IMR-90 (cell line): ENCODE measurements around the gene CDH13. TPM values are rescaled to one million over a fixed set of nuclear protein-coding genes. Genes with fewer than 3 reads are reported as not detected.

Experiments used
- ATAC-seq: fragments of 200-7000 bp; cut with Tn5 transposase; 2 replicates; pipeline ENCODE4 v1.9.1; 2020; ENCODE audit warnings: low read depth, mild to moderate bottlenecking, moderate library complexity
- BruUV-seq: library from RNA; stranded (reverse); fragments of 400-500 nt; replicated peaks from 2 replicates; lab custom pipeline; 2021; lab: Mats Ljungman, UMichigan
- CTCF ChIA-PET: fragments of 300-600 bp; formaldehyde crosslinking; extraction: SDS; loops from one replicate; lab custom pipeline; 2021; ENCODE audit warnings: antibody characterized with exemption; lab: Yijun Ruan, JAX
- POLR2A ChIA-PET: fragments of 300-600 bp; sonication (Branson Sonifier 250); formaldehyde crosslinking; loops from one replicate; lab custom pipeline; 2022; ENCODE audit warnings: antibody characterized with exemption; ENCODE audit not compliant: unreplicated experiment; lab: Charles Lee
- DNase-seq: peaks from one replicate; pipeline ENCODE4 v3.0.0; 2013
- H2AFZ ChIP-seq: replicated peaks from 2 replicates; pipeline ENCODE3; 2013; ENCODE audit warnings: low read length, mild to moderate bottlenecking; ENCODE audit not compliant: poor library complexity
- H2AK5ac ChIP-seq: 2 replicates; pipeline ENCODE4 v1.6.1; 2013; ENCODE audit warnings: low read depth, low read length, inconsistent platforms
- H2AK9ac ChIP-seq: replicated peaks from 2 replicates; pipeline ENCODE3; 2013; ENCODE audit warnings: mild to moderate bottlenecking, low read depth, low read length, moderate library complexity; ENCODE audit not compliant: poor library complexity
- H2BK120ac ChIP-seq: 2 replicates; pipeline ENCODE4 v1.6.1; 2013; ENCODE audit warnings: low read depth, low read length, inconsistent platforms
- H2BK15ac ChIP-seq: 3 replicates; pipeline ENCODE4 v1.6.1; 2013; ENCODE audit warnings: low read depth, low read length, inconsistent platforms
- H2BK20ac ChIP-seq: 2 replicates; pipeline ENCODE4 v1.6.1; 2013; ENCODE audit warnings: low read depth, mild to moderate bottlenecking, inconsistent platforms, low read length, moderate library complexity
- H2BK5ac ChIP-seq: 2 replicates; pipeline ENCODE4 v1.6.1; 2013; ENCODE audit warnings: mild to moderate bottlenecking, low read depth, low read length, inconsistent platforms; ENCODE audit not compliant: poor library complexity, severe bottlenecking
- H3K14ac ChIP-seq: replicated peaks from 2 replicates; pipeline ENCODE4 v1.6.1; 2013; ENCODE audit warnings: low read depth, low read length, inconsistent platforms
- H3K18ac ChIP-seq: 2 replicates; pipeline ENCODE4 v1.6.1; 2013; ENCODE audit warnings: low read depth, low read length, control low read depth
- H3K23ac ChIP-seq: 2 replicates; pipeline ENCODE4 v1.6.1; 2013; ENCODE audit warnings: low read depth, low read length, inconsistent platforms
- H3K27ac ChIP-seq: 2 replicates; pipeline ENCODE4 v1.5.1; 2013; ENCODE audit warnings: mild to moderate bottlenecking, control low read depth, low read length; ENCODE audit not compliant: insufficient read depth
- H3K27me3 ChIP-seq: 2 replicates; pipeline ENCODE4 v1.6.1; 2013; ENCODE audit warnings: low read length; ENCODE audit not compliant: control insufficient read depth, insufficient read depth
- H3K36me3 ChIP-seq: 2 replicates; pipeline ENCODE4 v1.6.1; 2013; ENCODE audit warnings: low read length, mixed read lengths; ENCODE audit not compliant: control insufficient read depth, insufficient read depth
- H3K4ac ChIP-seq: 2 replicates; pipeline ENCODE4 v1.6.1; 2013; ENCODE audit warnings: low read depth, low read length, inconsistent platforms
- H3K4me1 ChIP-seq: 2 replicates; pipeline ENCODE4 v1.6.1; 2013; ENCODE audit warnings: low read length, mixed read lengths; ENCODE audit not compliant: control insufficient read depth, insufficient read depth
- H3K4me2 ChIP-seq: 2 replicates; pipeline ENCODE4 v1.6.1; 2013; ENCODE audit warnings: low read depth, mild to moderate bottlenecking, control low read depth, low read length, moderate library complexity
- H3K4me3 ChIP-seq: 2 replicates; pipeline ENCODE4 v1.5.1; 2013; ENCODE audit warnings: low read depth, mild to moderate bottlenecking, control low read depth, low read length, moderate library complexity; ENCODE audit not compliant: insufficient read depth
- H3K56ac ChIP-seq: 2 replicates; pipeline ENCODE4 v1.6.1; 2013; ENCODE audit warnings: low read length, inconsistent platforms; ENCODE audit not compliant: insufficient read depth; ENCODE audit errors: extremely low read depth
- H3K79me1 ChIP-seq, 2 experiments: 2 replicates each; pipeline ENCODE4 v1.6.1; 2013; ENCODE audit warnings: low read length in 2 of 2, inconsistent platforms in 1 of 2, low read depth in 1 of 2
- H3K9ac ChIP-seq: 2 replicates; pipeline ENCODE4 v1.6.1; 2013; ENCODE audit warnings: low read depth, low read length, control low read depth
- H3K9me1 ChIP-seq: 2 replicates; pipeline ENCODE4 v1.6.1; 2013; ENCODE audit warnings: low read length, inconsistent platforms; ENCODE audit not compliant: insufficient read depth
- H3K9me3 ChIP-seq: 2 replicates; pipeline ENCODE4 v1.6.1; 2013; ENCODE audit warnings: low read length; ENCODE audit not compliant: control insufficient read depth, insufficient read depth
- H4K20me1 ChIP-seq: 2 replicates; pipeline ENCODE4 v1.6.1; 2013; ENCODE audit warnings: low read length, inconsistent platforms; ENCODE audit not compliant: insufficient read depth
- H4K5ac ChIP-seq: 2 replicates; pipeline ENCODE4 v1.6.1; 2013; ENCODE audit warnings: mild to moderate bottlenecking, low read depth, low read length, control low read depth
- H4K8ac ChIP-seq, 2 experiments: 2 replicates each; pipeline ENCODE4 v1.6.1; 2013; ENCODE audit warnings: low read depth in 2 of 2, low read length in 2 of 2, control low read depth in 1 of 2, inconsistent platforms in 1 of 2
- H4K91ac ChIP-seq: 2 replicates; pipeline ENCODE4 v1.6.1; 2013; ENCODE audit warnings: low read depth, low read length, inconsistent platforms; ENCODE audit not compliant: insufficient read depth
- FOS ChIP-seq: fragments of 150-350 bp; IDR thresholded peaks from 2 replicates; pipeline ENCODE4 v1.6.1; 2016; ENCODE audit warnings: low read depth, low read length
- NFE2L2 ChIP-seq: fragments of 150-350 bp; IDR thresholded peaks from 2 replicates; pipeline ENCODE4 v1.6.1; 2016; ENCODE audit warnings: low read depth, mild to moderate bottlenecking, low read length
- WGBS, 2 experiments: methylation state at CpG; one replicate each; pipeline versions ENCODE4 v1.1.5 to v1.1.7; 2013; ENCODE audit warnings: missing lambda C conversion rate in 2 of 2; ENCODE audit not compliant: insufficient read length in 1 of 2; ENCODE audit errors: extremely low coverage in 2 of 2; 5-methylcytosine and 5-hydroxymethylcytosine counted together
- dilution Hi-C: fragments of 300-500 bp; cut with HindIII; formaldehyde crosslinking; loops from one replicate; pipeline ENCODE4 v1.14.3; 2018; ENCODE audit warnings: low sequenced_read_pairs; ENCODE audit not compliant: unreplicated experiment
- in situ Hi-C: fragments of 300-500 bp; cut with MboI; formaldehyde crosslinking; loops from 3 replicates; pipeline ENCODE4 v1.14.3; 2019; ENCODE audit warnings: low sequenced_read_pairs, inconsistent platforms, mixed read lengths
- intact Hi-C: fragments of 100-400 bp; cut with micrococcal nuclease; formaldehyde crosslinking; loops from 2 replicates; pipeline ENCODE4 v1.10.0; 2022
- polyA plus RNA-seq, 3 experiments: library from polyadenylated mRNA; depleted of rRNA; stranded (reverse); fragments of >200 nt; gene quantifications; 2 replicates each; pipeline ENCODE4 v1.2.3, GENCODE V29; 2012; ENCODE audit warnings: low replicate concordance in 1 of 3
- total RNA-seq: library from RNA; depleted of rRNA; stranded (reverse); fragments of >200 nt; gene quantifications from 2 replicates; pipeline ENCODE4 v1.2.3, GENCODE V29; 2012

Gene CDH13
- total and polyA plus RNA-seq, 2 of the 4 experiments (the other 2 are of a cell fraction), result 61.6 to 74.7 TPM

DNA sequence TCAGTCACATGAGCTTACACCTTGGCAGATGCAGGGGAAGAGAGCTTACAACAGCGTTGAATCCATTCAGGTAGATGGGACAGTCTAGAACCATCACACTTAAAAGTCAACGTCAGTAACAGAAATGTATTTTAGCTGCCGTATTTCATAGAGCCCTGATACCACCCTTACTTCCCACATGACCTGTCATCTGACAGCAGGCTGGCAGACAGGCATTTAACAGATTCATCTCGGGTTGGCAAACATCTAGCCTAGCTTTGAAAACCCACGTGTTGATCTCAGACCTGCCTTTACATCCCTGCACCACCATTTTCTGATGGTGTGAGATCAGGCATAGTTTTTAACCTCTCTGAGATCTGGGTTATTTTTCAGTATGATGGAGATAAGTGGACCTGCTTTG is 1003.1 kb downstream of the CDH13 start:
- no peak overlapping the region for H3K4me3 ChIP-seq
- no peaks in the 10 kb centered on the region for H3K36me3 ChIP-seq
- no peaks in the 10 kb centered on the region for H3K79me1 ChIP-seq
- H3K4me2 ChIP-seq, result no peak overlapping the region
- no peak overlapping the region for H2BK120ac ChIP-seq
- no peak for ATAC-seq
- ChIA-PET CTCF (no interaction called here), POLR2A (no interaction called here)
- H3K4me1 ChIP-seq, result no peaks in the 10 kb centered on the region
- no peaks in the 10 kb centered on the region for H3K9me3 ChIP-seq
- in situ Hi-C loops (no loop called here), dilution Hi-C loops (no loop called here), intact Hi-C loops (no loop called here)
- no peak overlapping the region for H3K14ac ChIP-seq
- H3K23ac ChIP-seq, result no peak overlapping the region
- WGBS, 2 experiments, result 83% methylated on average over 2 of the region's 5 CpGs; no CpG with 5 or more reads in 1 of the 2 experiments
- no peak overlapping the region for H2AFZ ChIP-seq
- BruUV-seq, result no TSS peak
- no peak overlapping the region for H3K18ac ChIP-seq
- H3K27me3 ChIP-seq, result no peaks in the 10 kb centered on the region
- TF ChIP-seq FOS (no peak), NFE2L2 (no peak)
- H4K20me1 ChIP-seq, result no peaks in the 10 kb centered on the region
- H2BK20ac ChIP-seq, result no peak overlapping the region
- no peak overlapping the region for H2AK5ac ChIP-seq
- no peak for DNase-seq
- no peak overlapping the region for H3K4ac ChIP-seq
- H3K9me1 ChIP-seq, result no peaks in the 10 kb centered on the region
- H4K5ac ChIP-seq, result no peak overlapping the region
- H4K8ac ChIP-seq, result no peak overlapping the region
- H4K91ac ChIP-seq, result no peak overlapping the region
- H2AK9ac ChIP-seq, result no peak overlapping the region
- no peak overlapping the region for H3K56ac ChIP-seq
- H2BK15ac ChIP-seq, result no peak overlapping the region
- H3K9ac ChIP-seq, result no peak overlapping the region
- no peak overlapping the region for H3K27ac ChIP-seq
- H2BK5ac ChIP-seq, result no peak overlapping the region
